NOMO-1 (cell line): ENCODE data around the gene OR6T1.

Source experiments
- DNase-seq, 2 experiments: peaks; one replicate each; lab custom pipeline; 2025; ENCODE audit not compliant: unreplicated experiment in 2 of 2; lab: John Stamatoyannopoulos, UW

The OR6T1 gene, protein sequence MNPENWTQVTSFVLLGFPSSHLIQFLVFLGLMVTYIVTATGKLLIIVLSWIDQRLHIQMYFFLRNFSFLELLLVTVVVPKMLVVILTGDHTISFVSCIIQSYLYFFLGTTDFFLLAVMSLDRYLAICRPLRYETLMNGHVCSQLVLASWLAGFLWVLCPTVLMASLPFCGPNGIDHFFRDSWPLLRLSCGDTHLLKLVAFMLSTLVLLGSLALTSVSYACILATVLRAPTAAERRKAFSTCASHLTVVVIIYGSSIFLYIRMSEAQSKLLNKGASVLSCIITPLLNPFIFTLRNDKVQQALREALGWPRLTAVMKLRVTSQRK

GRCh38 chr11:123943738-123944137 lies at the start of gene OR6T1:
Gene OR6T1 (minus strand): TSS chr11:123943838. CDS start chr11:123943838, 0 bp downstream.
- no peak for DNase-seq

- no peak for DNase-seq
Measured at GRCh38 chr11:123979311-123979710, 35.7 kb upstream of the OR6T1 start.

- no peak for DNase-seq
Measured at GRCh38 chr11:123977731-123978347, 34.2 kb upstream of the OR6T1 start, which contains the start of gene OR10S1. Gene OR10S1 (minus strand): TSS chr11:123977781. CDS start chr11:123977664, 117 bp downstream.

GRCh38 chr11:123976770-123977560 lies 33.3 kb upstream of the OR6T1 start:
- DNase-seq: no peak

- no peak for DNase-seq
Measured at GRCh38 chr11:123973816-123974215, 30.2 kb upstream of the OR6T1 start.

GRCh38 chr11:123956752-123957151 lies 13.1 kb upstream of the OR6T1 start:
- no peak for DNase-seq

GRCh38 chr11:123945132-123945531 lies 1.5 kb upstream of the OR6T1 start:
- DNase-seq: no peak

DNA sequence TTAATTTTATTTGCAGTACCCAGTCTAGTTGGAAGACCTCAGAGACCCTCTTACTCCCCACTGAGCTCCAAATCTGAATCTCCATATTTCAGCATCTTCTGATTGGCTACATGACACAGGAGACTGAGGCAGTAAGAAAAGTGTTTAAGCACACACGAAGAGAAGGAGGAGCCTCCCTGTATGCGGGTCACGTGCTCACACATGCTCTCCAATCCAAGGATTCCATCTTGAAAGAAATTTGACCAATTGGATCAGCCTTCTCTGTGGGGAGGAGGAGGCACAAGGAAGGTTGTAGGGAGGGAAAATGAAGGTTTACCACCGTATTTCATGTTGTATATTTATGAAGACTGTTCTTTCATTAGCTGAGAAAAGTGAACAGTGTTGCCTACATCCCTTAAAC lies 1.2 kb downstream of the OR6T1 start:
- DNase-seq: no peak

DNA sequence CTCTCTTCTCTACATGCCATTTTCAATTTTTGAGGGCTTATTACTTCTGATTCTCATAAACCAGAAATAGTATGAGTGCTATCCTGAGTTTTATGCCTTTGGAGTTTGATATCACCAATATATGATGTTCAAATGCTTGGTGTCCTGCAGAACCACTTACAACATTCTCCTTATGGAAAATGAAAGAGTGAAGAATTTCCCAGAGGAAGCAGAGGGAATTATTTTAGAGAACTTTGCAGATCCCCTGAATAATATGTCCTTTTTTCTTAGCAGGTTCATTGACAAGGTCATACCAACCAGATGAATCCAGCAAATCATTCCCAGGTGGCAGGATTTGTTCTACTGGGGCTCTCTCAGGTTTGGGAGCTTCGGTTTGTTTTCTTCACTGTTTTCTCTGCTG lies 4.3 kb downstream of the OR6T1 start, which contains the start of gene OR4D5:
Gene OR4D5, plus strand, starts transcription at position 301 of the 400 bp plus-strand sequence. Its CDS starts 0 bp downstream, at position 301.
- DNase-seq: no peak

DNA sequence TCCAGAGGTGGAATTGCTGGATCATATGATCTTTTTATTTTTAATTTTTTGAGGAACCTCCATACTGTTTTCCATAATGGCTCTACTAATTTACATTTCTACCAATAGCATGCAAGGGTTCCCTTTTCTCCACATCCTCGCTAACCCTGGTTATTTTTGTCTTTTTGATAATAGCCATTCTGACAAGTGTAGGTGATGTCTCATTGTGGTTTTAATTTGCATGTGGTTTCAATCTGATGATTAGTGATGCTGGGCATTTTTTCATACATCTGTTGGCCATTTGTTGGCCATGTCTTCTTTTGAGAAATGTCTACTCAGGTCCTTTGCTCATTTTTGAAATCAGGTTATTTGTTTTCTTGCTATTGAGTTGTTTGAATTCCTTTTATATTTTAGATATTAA lies 19.6 kb downstream of the OR6T1 start:
- no peak for DNase-seq

DNA sequence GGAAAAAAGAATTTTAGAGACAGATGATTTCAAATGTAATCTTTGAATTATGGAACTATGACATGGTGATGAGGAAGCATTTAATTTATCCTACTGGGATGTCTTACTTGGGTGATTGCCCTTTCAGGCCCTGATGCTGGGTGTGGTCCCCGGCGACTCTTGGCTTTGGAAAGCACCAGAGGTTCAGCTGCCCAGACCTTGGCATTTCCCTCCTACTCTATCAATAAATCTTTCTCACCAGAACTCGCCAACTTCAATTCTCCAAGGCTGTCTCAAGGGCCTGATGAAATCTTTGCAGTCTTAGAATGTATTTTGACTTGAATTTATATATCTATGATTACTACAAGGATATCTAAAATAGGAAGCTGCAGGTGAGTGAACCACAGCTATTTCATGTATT lies 22.7 kb downstream of the OR6T1 start:
- no peak for DNase-seq

GRCh38 chr11:123905826-123906225 lies 37.8 kb downstream of the OR6T1 start:
- DNase-seq: no peak

- DNase-seq: no peak
Measured at GRCh38 chr11:123904932-123905331, 38.7 kb downstream of the OR6T1 start.

- no peak for DNase-seq
Measured at GRCh38 chr11:123903932-123904331, 39.7 kb downstream of the OR6T1 start.

DNA sequence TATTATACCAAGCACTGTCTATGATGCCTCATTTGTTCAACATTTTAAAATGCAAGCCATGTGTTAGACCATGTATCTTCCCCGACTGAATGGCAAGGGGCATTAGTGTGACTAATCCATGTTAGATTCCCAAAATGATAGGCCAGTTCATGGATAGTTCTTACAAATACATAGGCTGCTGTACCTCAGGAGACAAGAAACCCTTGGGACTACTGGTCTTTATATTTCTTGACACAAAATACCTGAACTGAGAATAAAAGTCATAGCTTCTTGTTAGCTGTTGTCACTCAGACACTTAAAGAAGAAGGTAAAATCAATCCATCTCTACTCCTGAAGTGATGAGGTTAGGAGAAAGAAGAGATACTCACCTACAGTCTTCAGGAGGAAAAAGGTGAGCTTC lies 41.8 kb downstream of the OR6T1 start, which contains the start of gene OR8D4:
Gene OR8D4, plus strand, starts transcription at position 301 of the 400 bp plus-strand sequence. CDS start 4,265 bp downstream, outside the sequence.
- DNase-seq: no peak

DNA sequence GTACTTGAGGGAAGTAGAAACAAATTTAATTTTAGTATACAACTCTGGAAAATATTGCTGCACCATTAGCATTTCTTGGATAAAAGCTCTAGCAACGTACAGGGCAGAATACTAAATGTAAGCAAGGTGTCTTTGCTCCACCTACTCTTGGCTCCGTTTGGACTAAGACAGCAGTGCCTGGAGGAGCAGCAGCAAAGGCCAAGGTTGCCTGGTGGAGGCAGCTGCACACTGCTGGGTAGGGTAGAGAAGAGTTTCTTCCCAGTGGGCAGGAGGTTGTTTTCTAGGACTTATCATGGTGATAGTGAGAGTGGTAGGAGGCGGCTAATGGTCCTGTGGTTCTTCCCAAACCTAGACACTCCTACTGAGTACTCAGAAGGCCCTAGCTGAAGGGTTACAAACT lies 43.8 kb downstream of the OR6T1 start:
- no peak for DNase-seq
